ENCODE results near the gene ATXN7L1.

The ATXN7L1 gene

GRCh38 chr7:105584165-105584564 lies 292.2 kb downstream of the ATXN7L1 start:
- DNase-seq (ENCODE audit: low read depth) = no peak

GRCh38 chr7:105583061-105583460 lies 293.3 kb downstream of the ATXN7L1 start:
- DNase-seq (ENCODE audit: low read depth) = no peak

DNA sequence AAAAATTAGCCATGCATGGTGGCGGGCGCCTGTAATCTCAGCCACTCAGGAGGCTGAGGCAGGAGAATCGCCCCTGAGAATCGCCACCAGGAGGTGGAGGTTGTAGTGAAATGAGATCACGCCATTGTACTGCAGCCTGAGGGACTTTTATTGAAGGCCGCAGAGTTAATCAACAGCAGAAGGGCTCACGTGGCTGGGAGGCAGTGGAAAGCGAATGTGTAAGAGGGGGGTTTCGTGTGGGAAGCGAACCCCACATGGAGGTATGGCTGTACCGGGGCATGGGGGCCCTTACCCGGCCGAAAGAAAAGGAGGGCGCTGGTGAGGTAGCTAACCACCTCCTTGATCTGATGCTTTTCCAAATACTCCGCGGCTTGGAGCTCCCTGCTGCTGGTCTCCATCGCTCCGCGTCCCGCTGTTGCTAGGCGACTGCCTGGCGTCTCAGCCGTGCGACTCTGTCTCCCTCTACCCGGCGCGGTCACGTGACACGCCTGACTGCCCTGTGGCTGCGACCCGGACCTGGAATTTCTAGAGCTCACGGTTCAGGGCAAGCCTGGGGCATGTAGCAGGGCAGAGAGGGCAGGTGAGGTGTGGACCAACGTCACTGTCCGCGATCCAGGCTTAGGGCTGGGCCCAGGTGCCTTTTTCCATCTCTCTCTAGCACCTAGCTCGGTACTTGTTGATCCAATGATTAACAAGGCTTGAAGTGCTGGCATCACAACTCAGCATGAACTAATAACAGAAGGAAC lies 295.2 kb downstream of the ATXN7L1 start, which contains the start of gene EFCAB10:
TSS of gene EFCAB10 (minus strand) at position 428 of the 746 bp plus-strand sequence. CDS start at position 398, 30 bp downstream.
- no peak for DNase-seq (ENCODE audit: low read depth)

GRCh38 chr7:105580022-105580740 lies 296.2 kb downstream of the ATXN7L1 start:
- no peak for DNase-seq (ENCODE audit: low read depth)

DNA sequence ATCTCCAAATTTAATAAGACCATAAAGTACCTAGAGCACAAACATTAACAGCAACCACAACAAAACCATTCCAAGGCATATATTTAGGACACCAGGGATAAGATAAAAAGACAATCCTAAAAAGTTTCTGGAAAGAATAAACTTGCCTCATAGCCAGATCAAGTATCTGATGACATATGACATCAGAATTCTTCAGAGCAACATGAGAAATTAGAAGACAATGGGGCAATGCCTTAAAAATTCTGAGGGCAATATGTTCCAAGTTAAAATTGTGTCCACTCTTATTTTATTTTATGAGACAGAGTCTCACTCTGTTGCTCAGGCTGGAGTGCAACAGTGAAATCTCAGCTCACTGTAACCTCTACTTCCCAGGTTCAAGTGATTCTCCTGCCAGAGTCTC lies 297.9 kb downstream of the ATXN7L1 start:
- DNase-seq (ENCODE audit: low read depth) = no peak

DNA sequence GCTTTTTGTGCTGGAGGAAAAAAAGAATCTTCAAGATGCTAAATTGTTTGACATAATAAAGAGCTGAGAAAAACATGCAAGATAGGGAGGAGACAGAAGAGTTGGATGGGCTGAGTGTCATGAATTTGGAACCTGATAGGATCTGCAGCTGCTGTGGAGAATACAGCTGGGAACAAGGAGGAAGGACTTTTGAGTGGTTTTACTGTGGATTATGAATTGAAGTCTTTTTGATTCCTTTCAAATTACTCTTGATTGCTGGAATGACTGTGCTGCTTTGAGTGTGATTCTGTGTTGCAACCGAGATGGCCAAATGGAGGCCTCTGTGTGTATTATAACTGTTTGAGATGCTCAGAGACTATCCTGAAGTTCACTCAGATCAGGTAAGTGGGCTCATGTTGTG lies 299.1 kb downstream of the ATXN7L1 start:
- DNase-seq (ENCODE audit: low read depth) = no peak

GRCh38 chr7:105571891-105572290 lies 304.5 kb downstream of the ATXN7L1 start:
- DNase-seq (ENCODE audit: low read depth) = no peak

GRCh38 chr7:105567821-105568220 lies 308.6 kb downstream of the ATXN7L1 start:
- DNase-seq (ENCODE audit: low read depth) = no peak

DNA sequence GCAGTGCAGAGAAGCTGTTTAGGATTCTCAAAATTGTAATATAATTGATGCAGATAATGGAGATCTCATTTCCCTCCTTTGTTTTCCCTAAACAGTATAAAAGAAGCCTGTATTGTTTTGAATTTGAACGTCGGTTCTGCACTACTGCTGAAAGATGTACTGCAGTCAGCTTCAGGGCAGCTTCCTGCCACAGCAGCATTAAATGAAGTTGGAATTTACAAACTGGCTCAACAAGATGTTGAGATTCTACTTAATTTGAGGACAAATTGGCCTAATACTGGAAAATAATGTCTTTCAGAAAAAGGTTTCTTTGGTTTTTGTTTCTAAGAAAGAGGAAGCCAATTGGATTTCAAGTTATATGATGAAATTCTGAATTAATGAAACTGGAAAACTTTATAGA lies 309.4 kb downstream of the ATXN7L1 start:
- no peak for DNase-seq (ENCODE audit: low read depth)

DNA sequence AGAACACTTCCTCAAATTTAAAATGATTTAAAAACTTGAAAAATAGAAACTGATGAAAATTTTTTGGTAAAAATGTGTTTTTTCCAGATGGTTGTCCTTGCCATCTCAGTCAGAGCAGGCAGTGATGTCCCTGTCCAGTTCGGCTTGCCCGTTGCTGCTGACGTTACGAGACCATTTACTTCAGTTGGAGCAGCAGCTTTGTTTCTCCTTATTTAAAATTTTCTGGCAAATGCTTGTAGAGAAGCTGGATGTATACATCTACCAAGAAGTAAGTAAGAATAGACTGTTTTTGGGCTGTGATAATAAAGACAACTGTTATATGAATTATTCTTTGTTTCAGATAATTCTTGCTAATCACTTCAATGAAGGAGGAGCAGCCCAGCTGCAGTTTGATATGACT lies 311.2 kb downstream of the ATXN7L1 start:
- no peak for DNase-seq (ENCODE audit: low read depth)

DNA sequence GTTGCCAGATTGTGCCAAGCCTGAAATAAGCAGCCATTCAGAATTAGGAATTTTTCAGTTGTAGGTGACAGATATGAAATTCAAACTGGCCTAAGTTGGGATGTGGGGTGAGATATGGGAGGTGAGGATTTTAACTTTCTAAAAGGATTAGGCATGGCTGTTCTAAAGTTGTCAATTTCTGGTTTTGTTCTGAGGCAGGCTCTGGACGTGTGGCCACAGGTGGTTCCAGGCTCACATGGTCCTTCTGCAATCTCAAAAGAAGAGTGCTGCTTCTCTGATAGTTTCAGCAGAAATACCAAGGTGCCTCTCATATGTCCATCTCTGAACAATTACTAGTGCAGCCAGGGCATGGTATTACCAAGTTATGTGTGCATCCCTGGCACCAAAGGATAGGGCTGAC lies 316.5 kb downstream of the ATXN7L1 start:
- DNase-seq (ENCODE audit: low read depth) = no peak

Data from HS-5 (cell line).